SU-DHL-6 (cell line): ENCODE data around the gene STC2.

Experiments used
- CTCF ChIP-seq: fragments of 200-600 bp; sonication (generic); IDR thresholded peaks from one replicate; pipeline ENCODE4 v1.5.1; 2017; ENCODE audit warnings: antibody characterized with exemption, mild to moderate bottlenecking, low read length, moderate library complexity; ENCODE audit not compliant: insufficient read depth, poor library complexity, severe bottlenecking
- EZH2phosphoT487 ChIP-seq: fragments of 200-600 bp; sonication (generic), shearing (Covaris generic); conservative IDR thresholded peaks from 2 replicates; pipeline ENCODE4 v1.6.1; 2018; ENCODE audit warnings: mild to moderate bottlenecking, antibody characterized with exemption, low read length, moderate library complexity, mixed read lengths

DNA sequence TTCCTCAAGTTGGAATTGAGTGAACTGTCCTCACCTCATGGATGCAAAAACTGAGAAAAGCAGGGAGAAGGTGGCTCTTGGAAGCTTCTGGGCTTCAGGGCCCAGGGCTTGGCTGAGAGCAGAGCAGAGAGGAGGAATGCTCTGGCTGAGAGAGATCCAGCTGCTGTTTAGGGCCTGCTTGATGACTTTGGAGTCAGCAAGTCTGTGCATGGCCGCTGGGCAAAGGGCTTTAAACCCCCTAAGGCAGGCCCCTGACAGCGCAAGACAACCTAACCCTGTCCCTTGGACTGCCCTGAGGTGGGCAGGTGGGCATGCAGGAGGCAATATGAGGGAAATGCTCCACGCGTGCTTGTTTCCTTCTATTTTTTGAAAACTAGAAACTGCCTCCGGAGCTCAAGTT is 8.6 kb downstream of the STC2 start:
- no peak for TF ChIP-seq CTCF
- no peak for TF ChIP-seq EZH2phosphoT487
